22Rv1 (cell line): ENCODE data around the gene DCLK2.

Experiments
- CTCF ChIP-seq: fragments of 450-650 bp; IDR thresholded peaks from 2 replicates; pipeline ENCODE4 v1.5.1; 2017; ENCODE audit warnings: mild to moderate bottlenecking
- ZFX ChIP-seq: fragments of 450-650 bp; IDR thresholded peaks from 2 replicates; pipeline ENCODE4 v1.6.1; 2017; ENCODE audit warnings: antibody characterized with exemption, borderline replicate concordance

- TF ChIP-seq CTCF: no peak
- no peak for TF ChIP-seq ZFX
Measured at GRCh38 chr4:150096625-150097024, 18.4 kb downstream of the DCLK2 start.
